ENCODE measurements around the gene PLEKHA6.

The PLEKHA6 gene

GRCh38 chr1:204180133-204180532 lies 179.6 kb downstream of the PLEKHA6 start:
- TF ChIP-seq, protein P1, sequence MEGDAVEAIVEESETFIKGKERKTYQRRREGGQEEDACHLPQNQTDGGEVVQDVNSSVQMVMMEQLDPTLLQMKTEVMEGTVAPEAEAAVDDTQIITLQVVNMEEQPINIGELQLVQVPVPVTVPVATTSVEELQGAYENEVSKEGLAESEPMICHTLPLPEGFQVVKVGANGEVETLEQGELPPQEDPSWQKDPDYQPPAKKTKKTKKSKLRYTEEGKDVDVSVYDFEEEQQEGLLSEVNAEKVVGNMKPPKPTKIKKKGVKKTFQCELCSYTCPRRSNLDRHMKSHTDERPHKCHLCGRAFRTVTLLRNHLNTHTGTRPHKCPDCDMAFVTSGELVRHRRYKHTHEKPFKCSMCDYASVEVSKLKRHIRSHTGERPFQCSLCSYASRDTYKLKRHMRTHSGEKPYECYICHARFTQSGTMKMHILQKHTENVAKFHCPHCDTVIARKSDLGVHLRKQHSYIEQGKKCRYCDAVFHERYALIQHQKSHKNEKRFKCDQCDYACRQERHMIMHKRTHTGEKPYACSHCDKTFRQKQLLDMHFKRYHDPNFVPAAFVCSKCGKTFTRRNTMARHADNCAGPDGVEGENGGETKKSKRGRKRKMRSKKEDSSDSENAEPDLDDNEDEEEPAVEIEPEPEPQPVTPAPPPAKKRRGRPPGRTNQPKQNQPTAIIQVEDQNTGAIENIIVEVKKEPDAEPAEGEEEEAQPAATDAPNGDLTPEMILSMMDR (IDR thresholded peaks at IDR 0.05): no peak

- TF ChIP-seq, protein P1 (IDR thresholded peaks at IDR 0.05): no peak
Observed at GRCh38 chr1:204178487-204179281, 181.0 kb downstream of the PLEKHA6 start.

GRCh38 chr1:204177133-204177532 lies 182.6 kb downstream of the PLEKHA6 start:
- TF ChIP-seq, protein P1 (IDR thresholded peaks at IDR 0.05): no peak

DNA sequence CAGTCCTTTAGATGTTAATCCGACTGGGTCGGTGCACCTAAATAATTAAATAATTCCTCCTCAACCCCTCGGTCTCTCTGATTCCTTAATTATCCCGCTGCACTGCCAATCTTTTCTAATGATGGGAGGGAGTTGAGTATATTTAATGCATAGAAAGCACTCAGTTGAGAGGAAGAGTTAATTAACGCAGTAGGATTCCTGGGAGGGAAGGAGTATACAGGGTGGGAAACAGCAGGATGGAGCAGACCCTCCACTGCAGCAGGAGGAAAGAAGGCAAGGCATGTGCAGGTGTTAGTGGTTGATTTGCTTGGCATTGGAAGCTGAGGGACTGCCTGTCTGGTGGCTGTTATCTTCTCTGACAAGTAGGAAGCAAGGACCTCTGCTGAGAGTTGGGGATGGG lies 183.7 kb downstream of the PLEKHA6 start:
- TF ChIP-seq, protein P1 (IDR thresholded peaks at IDR 0.05): no peak

DNA sequence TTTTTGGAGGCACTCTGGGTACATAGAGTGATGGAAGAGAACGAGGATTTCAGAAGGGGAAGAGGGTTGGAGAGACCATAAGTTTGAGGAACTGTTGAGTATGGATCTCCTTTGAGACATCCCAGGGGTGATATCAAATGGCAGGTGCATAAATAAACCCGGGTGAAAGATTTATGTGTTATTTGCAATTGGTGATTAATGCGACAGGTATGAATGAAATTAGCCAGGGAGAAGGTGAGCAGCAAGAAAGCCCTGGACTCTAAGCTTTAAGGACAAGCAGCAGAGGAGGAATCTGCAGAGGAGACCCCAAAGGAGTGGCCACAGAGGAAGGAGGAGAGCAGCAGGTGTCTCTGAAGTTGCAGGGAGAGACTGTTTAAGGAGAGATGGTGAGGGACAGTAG lies 184.8 kb downstream of the PLEKHA6 start:
- TF ChIP-seq, protein P1 (IDR thresholded peaks at IDR 0.05): no peak

DNA sequence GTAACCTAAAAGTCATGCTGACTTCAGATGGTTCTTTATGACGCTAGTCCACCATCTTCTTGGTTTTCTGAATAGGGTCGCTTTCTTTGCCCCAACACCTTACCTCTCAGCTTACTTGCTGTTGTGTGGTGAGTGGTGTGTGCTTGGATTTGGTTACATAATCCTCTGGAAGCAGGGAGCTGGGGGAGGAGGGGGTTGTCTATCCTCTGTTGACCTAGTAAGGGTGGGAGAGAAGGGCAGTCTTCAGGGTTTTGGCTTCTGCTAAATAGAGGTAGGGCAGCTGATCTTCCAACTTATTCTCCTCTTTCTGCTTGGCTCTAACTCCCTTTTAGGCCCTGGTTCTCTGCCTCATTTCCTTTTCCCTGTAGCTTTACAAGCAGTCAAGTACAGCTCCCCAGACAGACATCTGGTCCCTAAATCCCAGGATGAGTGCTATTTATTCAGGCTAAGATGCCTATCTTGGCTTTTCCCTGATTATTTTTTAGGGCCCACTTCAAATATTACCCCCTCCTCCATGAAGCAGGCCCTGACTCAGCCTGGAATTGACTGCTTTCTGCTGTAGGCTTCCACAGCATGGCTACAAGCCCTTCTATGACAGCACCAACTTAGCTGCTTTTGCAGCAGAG lies 187.2 kb downstream of the PLEKHA6 start:
- TF ChIP-seq, protein P1 (IDR thresholded peaks at IDR 0.05): no peak

- TF ChIP-seq, protein P1 (IDR thresholded peaks at IDR 0.05): no peak
Observed at GRCh38 chr1:204171751-204172178, 188.0 kb downstream of the PLEKHA6 start.
